Panc1 (cell line): ENCODE measurements around the gene POLRMT. TPM values are rescaled to one million over a fixed set of nuclear protein-coding genes. Genes with fewer than 3 reads are reported as not detected.

ENCODE experiments used
- ATAC-seq: fragments of 200-7000 bp; cut with Tn5 transposase; 2 replicates; pipeline ENCODE4 v1.9.1; 2020; ENCODE audit warnings: mild to moderate bottlenecking, moderate library complexity
- BruUV-seq: library from RNA; stranded (reverse); fragments of 400-500 nt; replicated peaks from 2 replicates; lab custom pipeline; 2021; lab: Mats Ljungman, UMichigan
- CTCF ChIA-PET: fragments of 300-600 bp; sonication (Branson Sonifier 250); formaldehyde crosslinking; loops from one replicate; lab custom pipeline; 2022; ENCODE audit warnings: antibody characterized with exemption; lab: Charles Lee
- POLR2A ChIA-PET: fragments of 300-600 bp; sonication (Branson Sonifier 250); formaldehyde crosslinking; loops from one replicate; lab custom pipeline; 2022; ENCODE audit warnings: antibody characterized with exemption; lab: Charles Lee
- DNase-seq: peaks from one replicate; pipeline ENCODE4 v3.0.0-alpha.2; 2010; ENCODE audit warnings: low read depth, low spot score
- H3K27ac ChIP-seq: 2 replicates; pipeline ENCODE4 v1.5.1; 2011; ENCODE audit warnings: mild to moderate bottlenecking, low read length, inconsistent platforms
- H3K27me3 ChIP-seq: fragments of 200-500 bp; sonication (Bioruptor generic); 2 replicates; pipeline ENCODE4 v1.6.0; 2014; ENCODE audit warnings: low read length, inconsistent platforms; ENCODE audit not compliant: control insufficient read depth, insufficient read depth
- H3K36me3 ChIP-seq: fragments of 200-500 bp; sonication (Bioruptor generic); 2 replicates; pipeline ENCODE4 v1.5.1; 2014; ENCODE audit warnings: inconsistent platforms, mild to moderate bottlenecking, low read length, moderate library complexity; ENCODE audit not compliant: control insufficient read depth, insufficient read depth
- H3K4me1 ChIP-seq: 2 replicates; pipeline ENCODE4 v1.5.1; 2011; ENCODE audit warnings: inconsistent platforms, mild to moderate bottlenecking, low read length, moderate library complexity; ENCODE audit not compliant: control insufficient read depth, insufficient read depth
- H3K4me3 ChIP-seq, 2 experiments: 2 replicates each; pipeline ENCODE4 v1.5.1; 2011 to 2012; ENCODE audit warnings: low read depth in 2 of 2, low read length in 2 of 2, mild to moderate bottlenecking in 2 of 2, inconsistent platforms in 1 of 2, moderate library complexity in 1 of 2
- H3K9me3 ChIP-seq: fragments of 200-500 bp; sonication (Bioruptor generic); 2 replicates; pipeline ENCODE4 v1.5.1; 2014; ENCODE audit warnings: low read depth, mild to moderate bottlenecking, inconsistent platforms, low read length, moderate library complexity; ENCODE audit not compliant: control insufficient read depth, insufficient read depth
- POLR2AphosphoS5 ChIP-seq: IDR thresholded peaks from 2 replicates; pipeline ENCODE4 v1.6.1; 2012; ENCODE audit warnings: mild to moderate bottlenecking, low read depth, low read length, moderate library complexity
- SIN3A ChIP-seq: IDR thresholded peaks from 2 replicates; pipeline ENCODE4 v1.6.1; 2012; ENCODE audit warnings: low read depth, mild to moderate bottlenecking, low read length, moderate library complexity, borderline replicate concordance; ENCODE audit not compliant: insufficient read depth
- TCF7L2 ChIP-seq: IDR thresholded peaks from 2 replicates; pipeline ENCODE4 v1.6.1; 2011; ENCODE audit warnings: mild to moderate bottlenecking, low read depth, low read length, inconsistent platforms
- in situ Hi-C: cut with HindIII; loops from 2 replicates; pipeline ENCODE4 v1.10.0; 2016; ENCODE audit warnings: low sequenced_read_pairs, low pct_unique_long_range_greater_than_20kb
- intact Hi-C: fragments of 100-400 bp; cut with micrococcal nuclease; formaldehyde crosslinking; loops from one replicate; pipeline ENCODE4 v1.10.0; 2022; ENCODE audit not compliant: unreplicated experiment
- total RNA-seq: library from RNA; stranded (reverse); gene quantifications from one replicate; pipeline ENCODE4 v1.2.1, GENCODE V29; 2021; ENCODE audit not compliant: unreplicated experiment
- TF ChIP-seq, protein P1 (sequence below): fragments of 450-650 bp; IDR thresholded peaks from 2 replicates; pipeline ENCODE4 v1.5.1; 2017; ENCODE audit warnings: mild to moderate bottlenecking
- TF ChIP-seq, protein P2 (sequence below), 2 experiments: IDR thresholded peaks; 2 replicates each; pipeline ENCODE4 v1.6.1; 2011 to 2012; ENCODE audit warnings: low read depth in 2 of 2, control low read depth in 1 of 2, low read length in 1 of 2, mild to moderate bottlenecking in 1 of 2, moderate library complexity in 1 of 2; ENCODE audit not compliant: insufficient read depth in 1 of 2

POLRMT gene
- total RNA-seq, 1 experiment from 2014 or later = 56.0 TPM

DNA sequence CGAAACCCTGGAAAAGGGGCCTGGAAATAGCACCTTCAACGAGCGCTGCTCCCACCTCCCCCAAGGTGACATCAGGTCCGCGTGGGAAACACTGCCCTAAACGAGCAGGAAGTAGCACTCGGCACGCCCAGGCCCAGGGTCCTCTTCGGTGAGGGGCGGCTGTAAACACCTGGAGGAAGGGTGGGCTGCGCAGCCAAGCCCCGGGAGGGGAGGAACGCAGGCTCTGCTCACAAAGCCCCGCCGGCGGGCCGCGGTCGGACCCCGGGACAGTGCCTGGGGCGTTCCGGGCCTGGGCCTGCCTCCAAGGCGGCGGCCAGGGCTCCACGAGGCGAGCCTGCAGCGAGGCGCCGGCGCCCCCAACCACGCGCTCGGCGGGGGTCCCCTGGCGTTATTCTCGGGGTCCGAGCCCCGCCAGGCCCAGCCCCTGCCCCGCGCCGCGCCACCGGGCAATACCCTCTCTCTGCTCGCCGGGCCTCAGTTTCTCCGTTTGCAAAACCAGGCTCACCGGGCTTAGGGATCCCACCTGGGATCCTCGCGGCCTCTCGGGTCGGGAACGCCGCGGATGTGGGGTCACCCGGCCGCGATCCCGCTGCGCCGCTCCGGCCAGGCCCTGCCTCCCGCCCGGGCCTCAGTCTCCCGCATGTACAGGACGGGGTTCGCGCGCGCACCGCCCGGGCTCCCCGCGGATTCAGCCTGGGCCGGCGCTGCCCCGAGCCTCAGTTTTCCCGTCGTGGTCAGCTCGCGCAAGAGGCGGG lies 29.0 kb upstream of the POLRMT start:
- Histone ChIP-seq H3K4me3 (peak overlapping the region; percentile 58 to 78), H3K27me3 (no peaks in the 10 kb centered on the region), H3K27ac (peak overlapping the region; percentile 71), H3K4me1 (no peaks in the 10 kb centered on the region; the same call in 1 of the 2 replicates), H3K9me3 (no peaks in the 10 kb centered on the region), H3K36me3 (no peaks in the 10 kb centered on the region; the same call in 1 of the 2 replicates)
- in situ Hi-C loops (no loop called here), intact Hi-C loops (no loop called here)
- CTCF ChIA-PET = no interaction called here
- ATAC-seq (no peak), DNase-seq (no peak)
- TF ChIP-seq SIN3A = 0 out of 2 replicates have a peak, but pooled peaks have one; percentile 42
- TF ChIP-seq TCF7L2 = no peak
- POLR2A ChIA-PET = no interaction called here
- no TSS peak for BruUV-seq

DNA sequence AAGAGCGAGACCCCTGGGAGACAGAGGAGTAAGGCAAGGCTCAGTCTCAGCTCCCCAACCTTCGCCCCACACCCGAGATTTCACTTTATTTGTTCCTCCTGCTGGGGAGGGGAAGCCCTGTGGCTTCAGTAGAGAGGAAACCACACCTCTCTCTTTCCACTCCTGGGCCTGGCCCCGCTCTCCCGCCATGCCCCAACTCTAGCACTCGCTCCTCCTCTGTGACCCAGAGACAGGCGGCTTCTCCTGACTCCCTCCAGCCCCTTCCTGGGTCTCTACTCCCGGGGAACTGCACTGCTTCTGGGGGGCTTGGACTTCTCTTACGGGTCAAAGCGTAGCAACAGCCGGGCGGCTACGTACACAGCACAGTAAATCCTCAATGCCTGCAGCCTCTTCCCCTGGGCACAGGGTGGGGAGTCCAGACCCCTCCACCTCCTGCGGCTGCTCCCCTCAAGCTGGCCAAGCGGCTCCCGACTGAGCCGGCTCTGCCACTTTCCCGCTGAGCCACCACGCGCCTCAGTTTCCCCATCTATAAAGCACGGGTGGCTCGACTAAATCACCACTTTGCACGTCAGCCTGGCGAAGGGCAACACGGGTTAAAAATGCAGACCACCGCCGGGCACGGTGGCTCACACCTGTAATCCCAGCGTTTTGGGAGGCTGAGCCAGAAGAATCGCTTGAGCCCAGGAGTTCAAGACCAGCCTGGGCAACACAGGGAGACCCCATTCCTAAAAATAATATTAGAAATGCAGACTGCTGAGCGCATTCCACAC lies 28.3 kb upstream of the POLRMT start:
- no peak for ATAC-seq
- peak overlapping the region; percentile 58 to 78 for H3K4me3 ChIP-seq
- H3K27me3 ChIP-seq = no peaks in the 10 kb centered on the region
- intact Hi-C loops (no loop called here), in situ Hi-C loops (no loop called here)
- peak overlapping the region; percentile 71 for H3K27ac ChIP-seq
- CTCF ChIA-PET = no interaction called here
- TF ChIP-seq POLR2AphosphoS5 (no peak), SIN3A (no peak), TCF7L2 (no peak)
- TF ChIP-seq, protein P1, sequence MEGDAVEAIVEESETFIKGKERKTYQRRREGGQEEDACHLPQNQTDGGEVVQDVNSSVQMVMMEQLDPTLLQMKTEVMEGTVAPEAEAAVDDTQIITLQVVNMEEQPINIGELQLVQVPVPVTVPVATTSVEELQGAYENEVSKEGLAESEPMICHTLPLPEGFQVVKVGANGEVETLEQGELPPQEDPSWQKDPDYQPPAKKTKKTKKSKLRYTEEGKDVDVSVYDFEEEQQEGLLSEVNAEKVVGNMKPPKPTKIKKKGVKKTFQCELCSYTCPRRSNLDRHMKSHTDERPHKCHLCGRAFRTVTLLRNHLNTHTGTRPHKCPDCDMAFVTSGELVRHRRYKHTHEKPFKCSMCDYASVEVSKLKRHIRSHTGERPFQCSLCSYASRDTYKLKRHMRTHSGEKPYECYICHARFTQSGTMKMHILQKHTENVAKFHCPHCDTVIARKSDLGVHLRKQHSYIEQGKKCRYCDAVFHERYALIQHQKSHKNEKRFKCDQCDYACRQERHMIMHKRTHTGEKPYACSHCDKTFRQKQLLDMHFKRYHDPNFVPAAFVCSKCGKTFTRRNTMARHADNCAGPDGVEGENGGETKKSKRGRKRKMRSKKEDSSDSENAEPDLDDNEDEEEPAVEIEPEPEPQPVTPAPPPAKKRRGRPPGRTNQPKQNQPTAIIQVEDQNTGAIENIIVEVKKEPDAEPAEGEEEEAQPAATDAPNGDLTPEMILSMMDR = no peak
- TF ChIP-seq, protein P2, sequence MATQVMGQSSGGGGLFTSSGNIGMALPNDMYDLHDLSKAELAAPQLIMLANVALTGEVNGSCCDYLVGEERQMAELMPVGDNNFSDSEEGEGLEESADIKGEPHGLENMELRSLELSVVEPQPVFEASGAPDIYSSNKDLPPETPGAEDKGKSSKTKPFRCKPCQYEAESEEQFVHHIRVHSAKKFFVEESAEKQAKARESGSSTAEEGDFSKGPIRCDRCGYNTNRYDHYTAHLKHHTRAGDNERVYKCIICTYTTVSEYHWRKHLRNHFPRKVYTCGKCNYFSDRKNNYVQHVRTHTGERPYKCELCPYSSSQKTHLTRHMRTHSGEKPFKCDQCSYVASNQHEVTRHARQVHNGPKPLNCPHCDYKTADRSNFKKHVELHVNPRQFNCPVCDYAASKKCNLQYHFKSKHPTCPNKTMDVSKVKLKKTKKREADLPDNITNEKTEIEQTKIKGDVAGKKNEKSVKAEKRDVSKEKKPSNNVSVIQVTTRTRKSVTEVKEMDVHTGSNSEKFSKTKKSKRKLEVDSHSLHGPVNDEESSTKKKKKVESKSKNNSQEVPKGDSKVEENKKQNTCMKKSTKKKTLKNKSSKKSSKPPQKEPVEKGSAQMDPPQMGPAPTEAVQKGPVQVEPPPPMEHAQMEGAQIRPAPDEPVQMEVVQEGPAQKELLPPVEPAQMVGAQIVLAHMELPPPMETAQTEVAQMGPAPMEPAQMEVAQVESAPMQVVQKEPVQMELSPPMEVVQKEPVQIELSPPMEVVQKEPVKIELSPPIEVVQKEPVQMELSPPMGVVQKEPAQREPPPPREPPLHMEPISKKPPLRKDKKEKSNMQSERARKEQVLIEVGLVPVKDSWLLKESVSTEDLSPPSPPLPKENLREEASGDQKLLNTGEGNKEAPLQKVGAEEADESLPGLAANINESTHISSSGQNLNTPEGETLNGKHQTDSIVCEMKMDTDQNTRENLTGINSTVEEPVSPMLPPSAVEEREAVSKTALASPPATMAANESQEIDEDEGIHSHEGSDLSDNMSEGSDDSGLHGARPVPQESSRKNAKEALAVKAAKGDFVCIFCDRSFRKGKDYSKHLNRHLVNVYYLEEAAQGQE (IDR thresholded peaks at IDR 0.05; ENCODE audit: insufficient read depth in 1 of 2, low read depth in 2 of 2, low read length in 1 of 2) = no peak
- BruUV-seq = TSS peak; percentile 71
- H3K9me3 ChIP-seq = no peaks in the 10 kb centered on the region
- DNase-seq = no peak
- H3K4me1 ChIP-seq = no peaks in the 10 kb centered on the region; the same call in 1 of the 2 replicates
- no peaks in the 10 kb centered on the region; the same call in 1 of the 2 replicates for H3K36me3 ChIP-seq
- POLR2A ChIA-PET = no interaction called here
